Retinal pigment epithelial cell (primary cell): Measurements from ENCODE around the gene SPO11.
"Not testable (repeated sequence)": the region's sequence is repeated elsewhere in the genome, so short reads cannot be mapped to it uniquely, and the experiment has no call there.

Experiments
- DNase-seq: peaks from one replicate; pipeline ENCODE4 v3.0.0-alpha.2; 2010; ENCODE audit warnings: low read depth
- H3K4me3 ChIP-seq: 2 replicates; pipeline ENCODE4 v1.5.1; 2011; ENCODE audit warnings: mild to moderate bottlenecking, low read length, control low read depth, moderate library complexity
- TF ChIP-seq, protein P1 (sequence below): conservative IDR thresholded peaks from 2 replicates; pipeline ENCODE4 v1.5.1; 2011; ENCODE audit warnings: low read depth, low read length, control low read depth, inconsistent platforms

The SPO11 gene

DNA sequence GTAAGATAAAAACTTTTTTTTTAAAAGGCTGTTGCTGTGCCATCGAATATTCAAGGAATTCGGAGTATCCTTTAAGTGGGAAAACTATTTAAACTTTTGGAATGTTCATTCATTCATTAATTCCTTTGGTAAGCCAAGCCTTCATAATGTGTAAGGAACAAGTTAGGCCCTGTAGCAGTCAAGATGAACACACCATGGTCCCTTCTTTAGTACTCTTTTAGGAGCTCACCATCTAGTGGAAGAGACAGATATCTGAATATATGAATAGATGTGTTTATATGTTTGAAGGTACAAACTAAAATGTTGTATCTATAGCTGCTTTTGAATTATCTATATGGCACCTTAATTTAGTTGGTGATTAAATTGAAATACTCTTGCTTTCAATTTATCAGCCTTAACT lies 5.8 kb downstream of the SPO11 start:
- H3K4me3 ChIP-seq: no peak overlapping the region
- TF ChIP-seq, protein P1, sequence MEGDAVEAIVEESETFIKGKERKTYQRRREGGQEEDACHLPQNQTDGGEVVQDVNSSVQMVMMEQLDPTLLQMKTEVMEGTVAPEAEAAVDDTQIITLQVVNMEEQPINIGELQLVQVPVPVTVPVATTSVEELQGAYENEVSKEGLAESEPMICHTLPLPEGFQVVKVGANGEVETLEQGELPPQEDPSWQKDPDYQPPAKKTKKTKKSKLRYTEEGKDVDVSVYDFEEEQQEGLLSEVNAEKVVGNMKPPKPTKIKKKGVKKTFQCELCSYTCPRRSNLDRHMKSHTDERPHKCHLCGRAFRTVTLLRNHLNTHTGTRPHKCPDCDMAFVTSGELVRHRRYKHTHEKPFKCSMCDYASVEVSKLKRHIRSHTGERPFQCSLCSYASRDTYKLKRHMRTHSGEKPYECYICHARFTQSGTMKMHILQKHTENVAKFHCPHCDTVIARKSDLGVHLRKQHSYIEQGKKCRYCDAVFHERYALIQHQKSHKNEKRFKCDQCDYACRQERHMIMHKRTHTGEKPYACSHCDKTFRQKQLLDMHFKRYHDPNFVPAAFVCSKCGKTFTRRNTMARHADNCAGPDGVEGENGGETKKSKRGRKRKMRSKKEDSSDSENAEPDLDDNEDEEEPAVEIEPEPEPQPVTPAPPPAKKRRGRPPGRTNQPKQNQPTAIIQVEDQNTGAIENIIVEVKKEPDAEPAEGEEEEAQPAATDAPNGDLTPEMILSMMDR: no peak
- no peak for DNase-seq

DNA sequence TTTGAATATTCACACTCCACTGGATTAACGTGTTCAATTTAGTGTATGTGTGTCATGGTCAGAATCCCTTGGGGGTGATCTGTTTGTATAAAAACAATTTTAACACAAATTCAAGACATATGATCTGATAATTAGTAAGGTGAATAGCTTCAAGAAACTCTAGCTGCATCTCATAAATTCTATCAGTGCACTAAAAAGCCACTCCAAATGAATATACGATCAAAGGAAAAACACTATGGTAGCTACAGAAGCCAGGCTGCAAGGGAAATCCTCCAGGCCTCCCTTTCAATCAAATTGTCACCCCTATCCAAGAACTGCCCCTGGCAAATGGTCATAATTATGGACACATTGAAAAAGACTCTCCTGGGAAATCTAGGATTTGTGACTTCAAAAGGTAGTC lies 12.1 kb downstream of the SPO11 start:
- H3K4me3 ChIP-seq: no peak overlapping the region
- TF ChIP-seq, protein P1: no peak
- DNase-seq: no peak

DNA sequence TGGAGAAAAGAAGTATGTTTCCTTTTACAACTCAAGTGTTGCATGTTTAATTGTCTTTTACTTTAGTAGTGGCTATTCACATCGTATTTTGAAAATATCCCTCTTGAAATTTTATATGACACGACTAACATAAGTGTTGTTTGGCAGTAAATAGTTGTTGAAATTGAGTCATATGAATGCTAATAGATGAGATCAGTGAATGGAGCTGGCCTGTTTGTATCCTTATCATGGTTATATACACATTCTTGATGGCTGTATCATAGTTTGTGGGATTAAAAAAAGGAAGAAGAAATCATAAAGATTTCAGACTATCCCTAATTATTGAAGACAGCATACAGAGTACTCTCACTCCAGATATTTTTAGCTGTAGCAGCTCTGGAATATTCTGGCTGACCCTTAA lies 13.2 kb downstream of the SPO11 start:
- TF ChIP-seq, protein P1: no peak
- DNase-seq: no peak
- no peak overlapping the region for H3K4me3 ChIP-seq

DNA sequence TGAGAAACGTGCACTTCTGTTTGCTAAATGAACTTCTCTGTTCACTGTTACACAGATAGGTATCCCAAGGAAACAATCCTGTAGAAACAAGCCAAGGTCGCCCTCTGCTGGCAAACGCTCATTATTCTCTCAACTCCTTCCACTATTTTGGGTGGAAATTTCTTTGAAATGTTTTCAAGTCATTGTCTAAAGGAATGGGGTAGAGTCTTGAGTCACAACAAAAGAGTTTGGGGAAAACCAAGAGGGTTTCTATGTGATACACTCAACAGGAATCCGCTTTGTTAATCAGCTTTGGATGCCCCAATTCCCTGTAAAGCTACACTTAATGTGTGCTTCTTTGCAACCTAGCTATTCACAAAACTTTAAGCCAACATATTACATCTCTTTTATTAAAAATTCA lies 16.9 kb downstream of the SPO11 start:
- no peak for DNase-seq
- TF ChIP-seq, protein P1: peak; percentile 78
- no peak overlapping the region for H3K4me3 ChIP-seq

DNA sequence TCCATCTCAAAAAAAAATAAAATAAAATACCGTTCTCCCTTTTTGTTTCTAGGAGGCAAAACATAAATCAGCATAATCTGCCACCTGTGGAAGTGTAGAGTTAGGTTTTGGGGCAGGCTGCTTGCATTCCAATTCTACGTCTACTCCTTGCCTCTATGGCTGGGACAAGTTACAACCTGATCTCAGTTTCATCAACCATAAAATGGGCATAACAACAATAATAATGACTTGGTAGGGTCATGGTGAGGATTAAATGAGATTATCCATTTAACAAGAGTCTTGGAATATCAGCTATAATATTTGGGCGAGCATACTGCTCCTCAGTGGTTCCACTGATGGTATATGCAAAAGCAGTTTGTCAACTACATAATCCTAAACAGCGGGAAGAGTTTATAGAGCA lies 17.8 kb downstream of the SPO11 start:
- TF ChIP-seq, protein P1: no peak
- no peak overlapping the region for H3K4me3 ChIP-seq
- DNase-seq: no peak

DNA sequence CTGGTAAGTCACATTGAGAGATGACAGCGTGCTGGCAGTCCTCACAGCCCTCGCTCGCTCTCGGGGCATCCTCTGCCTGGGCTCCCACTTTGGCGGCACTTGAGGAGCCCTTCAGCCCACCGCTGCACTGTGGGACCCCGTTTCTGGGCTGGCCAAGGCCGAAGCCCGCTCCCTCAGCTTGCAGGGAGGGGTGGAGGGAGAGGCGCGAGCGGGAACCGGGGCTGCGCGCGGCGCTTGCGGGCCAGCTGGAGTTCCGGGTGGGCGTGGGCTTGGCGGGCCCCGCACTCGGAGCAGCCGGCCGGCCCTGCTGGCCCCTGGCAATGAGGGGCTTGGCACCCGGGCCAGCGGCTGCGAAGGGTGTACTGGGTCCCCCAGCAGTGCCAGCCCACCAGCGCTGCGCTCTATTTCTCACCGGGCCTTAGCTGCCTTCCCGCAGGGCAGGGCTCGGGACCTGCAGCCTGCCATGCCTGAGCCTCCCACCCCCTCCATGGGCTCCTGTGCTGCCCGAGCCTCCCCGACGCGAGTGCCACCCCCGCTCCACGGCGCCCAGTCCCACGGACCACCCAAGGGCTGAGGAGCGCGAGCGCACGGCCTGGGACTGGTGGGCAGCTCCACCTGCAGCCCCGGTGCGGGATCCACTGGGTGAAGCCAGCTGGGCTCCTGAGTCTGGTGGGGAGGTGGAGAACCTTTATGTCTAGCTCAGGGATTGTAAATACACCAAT lies 18.8 kb downstream of the SPO11 start:
- not testable (repeated sequence) for DNase-seq, H3K4me3 ChIP-seq

DNA sequence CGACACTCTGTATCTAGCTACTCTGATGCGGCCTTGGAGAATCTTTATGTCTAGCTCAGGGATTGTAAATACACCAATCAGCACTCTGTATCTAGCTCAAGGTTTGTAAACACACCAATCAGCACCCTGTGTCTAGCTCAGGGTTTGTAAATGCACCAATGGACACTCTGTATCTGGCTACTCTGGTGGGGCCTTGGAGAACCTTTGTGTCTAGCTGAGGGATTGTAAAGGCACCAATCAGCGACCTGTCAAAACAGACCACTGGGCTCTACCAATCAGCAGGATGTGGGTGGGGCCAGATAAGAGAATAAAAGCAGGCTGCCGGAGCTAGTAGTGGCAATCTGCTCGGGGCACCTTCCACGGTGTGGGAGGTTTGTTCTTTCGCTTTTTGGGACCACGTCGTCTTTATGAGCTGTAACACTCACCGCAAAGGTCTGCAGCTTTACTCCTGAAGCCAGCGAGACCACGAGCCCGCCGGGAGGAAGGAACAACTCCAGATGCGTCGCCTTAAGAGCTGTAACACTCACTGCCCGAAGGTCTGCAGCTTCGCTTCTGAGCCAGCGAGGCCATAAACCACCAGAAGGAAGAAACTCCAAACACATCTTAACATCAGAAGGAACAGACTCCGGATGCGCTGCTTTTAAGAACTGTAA lies 19.4 kb downstream of the SPO11 start:
- not testable (repeated sequence) for H3K4me3 ChIP-seq, DNase-seq

DNA sequence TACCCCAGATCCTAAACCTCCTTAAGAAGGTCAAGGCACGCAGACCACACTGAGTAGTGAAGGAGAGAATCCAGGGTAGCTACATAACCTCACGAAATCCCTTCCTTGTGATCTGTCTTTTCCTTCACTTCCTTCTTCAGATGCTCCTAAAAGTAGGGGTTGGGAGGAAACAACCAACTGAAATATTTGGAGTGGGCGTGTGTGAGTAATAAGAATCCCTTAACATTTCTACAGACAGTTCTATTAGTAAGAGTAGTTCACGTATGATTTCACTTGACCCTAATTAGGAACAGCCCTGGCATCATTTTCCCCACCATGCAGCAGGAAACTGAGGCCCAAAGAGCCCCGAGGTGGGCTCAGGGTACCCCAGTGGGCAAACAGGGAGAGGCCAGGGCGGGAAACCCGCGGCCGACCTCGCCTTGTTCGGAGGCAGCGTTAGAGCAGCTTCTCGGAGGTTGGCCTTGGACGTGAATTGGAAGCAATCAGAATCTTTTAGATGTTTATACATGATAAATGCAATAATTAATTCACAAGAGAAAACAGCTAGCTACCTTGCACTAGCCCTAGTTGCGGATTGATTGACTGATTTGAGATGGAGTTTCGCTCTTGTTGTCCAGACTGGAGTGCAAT lies 20.6 kb downstream of the SPO11 start:
- DNase-seq: no peak
- no peak overlapping the region for H3K4me3 ChIP-seq
- TF ChIP-seq, protein P1: no peak

DNA sequence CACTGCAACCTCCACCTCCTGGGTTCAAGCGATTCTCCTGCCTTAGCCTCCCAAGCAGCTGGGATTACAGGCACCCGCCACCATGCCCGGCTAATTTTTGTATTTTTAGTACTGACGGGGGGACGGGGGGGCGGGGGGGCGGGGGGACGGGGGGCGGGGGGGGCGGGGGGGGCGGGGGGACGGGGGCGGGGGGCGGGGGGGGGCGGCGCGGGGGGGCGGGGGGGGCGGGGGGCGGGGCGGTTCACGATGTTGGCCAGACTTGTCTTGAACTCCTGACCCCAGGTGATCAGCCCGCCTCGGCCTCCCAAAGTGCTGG lies 21.1 kb downstream of the SPO11 start:
- peak overlapping the region; percentile 99 for H3K4me3 ChIP-seq
- not testable (repeated sequence) for DNase-seq
